ENCODE results near the gene MTHFD2. TPM values are rescaled to one million over a fixed set of nuclear protein-coding genes. Genes with fewer than 3 reads are reported as not detected.

MTHFD2 gene
- total and polyA plus RNA-seq, 3 donors from 2014 or later, result 19.0 to 39.3 (median 23.2) TPM

DNA sequence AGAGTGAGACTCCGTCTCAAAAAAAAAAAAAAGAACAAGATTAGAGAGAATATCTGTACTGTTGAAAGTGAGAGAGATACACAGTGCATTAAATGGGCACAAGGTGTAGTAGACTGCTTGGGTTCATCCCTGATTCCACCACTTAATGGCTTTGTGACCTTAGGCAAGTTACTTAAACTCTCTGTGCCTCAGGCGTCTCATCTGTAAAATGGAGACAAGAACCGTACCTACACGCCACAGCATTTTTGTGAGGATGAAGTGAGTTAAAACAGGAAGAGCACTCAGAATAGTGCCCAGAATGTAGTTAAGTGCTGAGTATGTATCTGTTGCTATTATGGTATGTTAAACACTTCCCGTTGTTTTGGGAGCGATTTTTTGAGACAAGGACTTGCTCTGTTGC is 64.3 kb downstream of the MTHFD2 start:
- no peaks in the 10 kb centered on the region for H3K9me3 ChIP-seq
- WGBS, 2 donors, result 95 to 96% methylated on average over 6 of the region's 6 CpGs
- no peaks in the 10 kb centered on the region for H3K36me3 ChIP-seq (ENCODE audit: low read depth, missing control alignments)
- H3K4me3 ChIP-seq, result no peak overlapping the region
- no peak for DNase-seq
- H3K4me1 ChIP-seq, result peaks cover 9% of the 10 kb centered on the region
- intact Hi-C loops (cut with DNase I; ENCODE audit: low total_unique reads), result no loop called here
- TF ChIP-seq, protein P1, sequence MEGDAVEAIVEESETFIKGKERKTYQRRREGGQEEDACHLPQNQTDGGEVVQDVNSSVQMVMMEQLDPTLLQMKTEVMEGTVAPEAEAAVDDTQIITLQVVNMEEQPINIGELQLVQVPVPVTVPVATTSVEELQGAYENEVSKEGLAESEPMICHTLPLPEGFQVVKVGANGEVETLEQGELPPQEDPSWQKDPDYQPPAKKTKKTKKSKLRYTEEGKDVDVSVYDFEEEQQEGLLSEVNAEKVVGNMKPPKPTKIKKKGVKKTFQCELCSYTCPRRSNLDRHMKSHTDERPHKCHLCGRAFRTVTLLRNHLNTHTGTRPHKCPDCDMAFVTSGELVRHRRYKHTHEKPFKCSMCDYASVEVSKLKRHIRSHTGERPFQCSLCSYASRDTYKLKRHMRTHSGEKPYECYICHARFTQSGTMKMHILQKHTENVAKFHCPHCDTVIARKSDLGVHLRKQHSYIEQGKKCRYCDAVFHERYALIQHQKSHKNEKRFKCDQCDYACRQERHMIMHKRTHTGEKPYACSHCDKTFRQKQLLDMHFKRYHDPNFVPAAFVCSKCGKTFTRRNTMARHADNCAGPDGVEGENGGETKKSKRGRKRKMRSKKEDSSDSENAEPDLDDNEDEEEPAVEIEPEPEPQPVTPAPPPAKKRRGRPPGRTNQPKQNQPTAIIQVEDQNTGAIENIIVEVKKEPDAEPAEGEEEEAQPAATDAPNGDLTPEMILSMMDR (IDR thresholded peaks at IDR 0.05), result no peak
- no peak for TF ChIP-seq POLR2A (IDR thresholded peaks at IDR 0.05)
- no peak overlapping the region for H3K27ac ChIP-seq
- no peaks in the 10 kb centered on the region for H3K27me3 ChIP-seq

DNA sequence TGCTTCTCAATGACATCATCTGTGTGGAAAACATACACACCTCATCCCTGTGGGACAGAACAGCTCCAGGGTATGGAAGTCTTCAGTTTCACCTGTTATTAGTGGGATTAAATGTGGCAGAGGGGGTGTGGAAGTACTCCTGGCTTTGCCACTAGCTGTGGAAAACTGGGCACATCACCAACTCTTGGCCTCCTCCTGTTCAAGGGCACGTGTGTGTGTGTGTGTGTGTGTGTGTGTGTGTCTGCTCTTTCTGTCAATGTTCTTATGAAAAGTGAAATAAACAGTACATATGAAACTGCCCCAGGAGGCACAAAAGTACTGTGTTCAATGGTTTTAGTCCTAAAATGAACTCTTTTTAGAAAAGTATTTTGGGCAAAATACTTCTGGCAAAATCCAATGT is 65.9 kb downstream of the MTHFD2 start:
- Histone ChIP-seq H3K4me1 (peaks cover 5% of the 10 kb centered on the region), H3K4me3 (no peak overlapping the region), H3K36me3 (ENCODE audit: low read depth, missing control alignments) (no peaks in the 10 kb centered on the region), H3K27me3 (no peaks in the 10 kb centered on the region), H3K27ac (no peak overlapping the region), H3K9me3 (no peaks in the 10 kb centered on the region)
- intact Hi-C loops (cut with DNase I; ENCODE audit: low total_unique reads), result no loop called here
- no peak for DNase-seq
- TF ChIP-seq, protein P1 (IDR thresholded peaks at IDR 0.05), result no peak
- no peak for TF ChIP-seq POLR2A (IDR thresholded peaks at IDR 0.05)
- 32 to 33% methylated on average over 1 of the region's 1 CpG for WGBS, 2 donors

DNA sequence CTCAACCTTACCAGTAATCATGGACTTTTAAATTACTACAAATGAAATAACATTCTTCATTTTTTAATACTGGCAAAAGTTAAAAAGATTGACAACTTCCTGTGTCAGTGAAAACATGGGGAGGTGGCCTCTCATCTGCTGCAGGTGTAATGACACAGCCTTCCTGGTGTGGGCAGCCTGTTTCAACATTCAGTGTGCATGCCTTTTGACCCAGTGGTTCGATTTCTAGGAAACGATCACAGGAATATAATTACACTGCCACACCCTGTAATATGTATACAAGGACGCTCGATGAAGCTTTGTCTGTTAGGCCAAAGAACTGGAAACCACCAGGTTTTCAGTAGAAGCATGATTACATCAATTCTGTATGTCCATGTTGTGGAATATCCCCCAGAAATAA is 68.7 kb downstream of the MTHFD2 start:
- intact Hi-C loops (cut with DNase I; ENCODE audit: low total_unique reads), result no loop called here
- Histone ChIP-seq H3K27me3 (no peaks in the 10 kb centered on the region), H3K36me3 (ENCODE audit: low read depth, missing control alignments) (no peaks in the 10 kb centered on the region), H3K27ac (no peak overlapping the region), H3K4me1 (no peaks in the 10 kb centered on the region), H3K9me3 (no peaks in the 10 kb centered on the region), H3K4me3 (no peak overlapping the region)
- DNase-seq, result no peak
- TF ChIP-seq, protein P1 (IDR thresholded peaks at IDR 0.05), result no peak
- no peak for TF ChIP-seq POLR2A (IDR thresholded peaks at IDR 0.05)
- WGBS, 2 donors, result 56 to 75% methylated on average over 4 of the region's 4 CpGs

Other genes starting within 250 kb of the MTHFD2 start
- gene TET3, start 213.7 kb upstream of the MTHFD2 start, total RNA-seq, result 10 to 100 TPM in 1 of 2 donors, 1 to 10 TPM in 1; 9.7 to 12.2 TPM
- gene TET3, start 213.7 kb upstream of the MTHFD2 start, polyA plus RNA-seq (ENCODE audit: insufficient read depth, low read depth, low replicate concordance), result 4.3 TPM
- 10 to 100 TPM; 40.2 to 56.2 TPM for gene BOLA3, start 50.7 kb upstream of the MTHFD2 start, total RNA-seq
- gene BOLA3, start 50.7 kb upstream of the MTHFD2 start, polyA plus RNA-seq (ENCODE audit: insufficient read depth, low read depth, low replicate concordance), result 41.9 TPM
- 10 to 100 TPM; 66.0 to 66.4 TPM for gene MOB1A, start 19.7 kb upstream of the MTHFD2 start, total RNA-seq
- 73.9 TPM for gene MOB1A, start 19.7 kb upstream of the MTHFD2 start, polyA plus RNA-seq (ENCODE audit: insufficient read depth, low read depth, low replicate concordance)
- gene SLC4A5, start 144.8 kb downstream of the MTHFD2 start, total RNA-seq, result 100 to 1,000 TPM; 113 to 188 TPM
- gene SLC4A5, start 144.8 kb downstream of the MTHFD2 start, polyA plus RNA-seq (ENCODE audit: insufficient read depth, low read depth, low replicate concordance), result 40.3 TPM
- gene DCTN1, start 181.7 kb downstream of the MTHFD2 start, total RNA-seq, result 100 to 1,000 TPM; 321 to 403 TPM
- gene DCTN1, start 181.7 kb downstream of the MTHFD2 start, polyA plus RNA-seq (ENCODE audit: insufficient read depth, low read depth, low replicate concordance), result 277 TPM
- gene C2orf81, start 223.0 kb downstream of the MTHFD2 start, total RNA-seq, result 10 to 100 TPM; 10.4 to 15.7 TPM
- 23.1 TPM for gene C2orf81, start 223.0 kb downstream of the MTHFD2 start, polyA plus RNA-seq (ENCODE audit: insufficient read depth, low read depth, low replicate concordance)
- gene WDR54, start 223.1 kb downstream of the MTHFD2 start, total RNA-seq, result 10 to 100 TPM; 27.5 to 31.7 TPM
- gene WDR54, start 223.1 kb downstream of the MTHFD2 start, polyA plus RNA-seq (ENCODE audit: insufficient read depth, low read depth, low replicate concordance), result 90.6 TPM
- gene RTKN, start 243.3 kb downstream of the MTHFD2 start, total RNA-seq, result 10 to 100 TPM; 11.1 to 12.8 TPM
- 8.8 TPM for gene RTKN, start 243.3 kb downstream of the MTHFD2 start, polyA plus RNA-seq (ENCODE audit: insufficient read depth, low read depth, low replicate concordance)

Data from testis (tissue), 3 donors.